ENCODE measurements around the gene CBFA2T3. TPM values are rescaled to one million over a fixed set of nuclear protein-coding genes. Genes with fewer than 3 reads are reported as not detected.

Gene CBFA2T3
- total RNA-seq, 4 donors from 2014 or later: 0.78 to 5.0 (median 2.8) TPM

- no peak overlapping the region for H3K27ac ChIP-seq
- peaks cover 0 to 48% (median 7%) of the 10 kb centered on the region in 4 donors for H3K9me3 ChIP-seq
- H3K4me3 ChIP-seq: no peak overlapping the region
- peaks cover 0 to 10% (median 0%) of the 10 kb centered on the region in 3 donors for H3K36me3 ChIP-seq
- 41 to 72% methylated on average over 13 to 30 of the region's 30 CpGs for WGBS, 2 donors
- H3K4me1 ChIP-seq: peaks cover 0 to 4% (median 0%) of the 10 kb centered on the region in 4 donors
- DNase-seq (ENCODE audit: low spot score in 2 of 2): no peak
- no peak for TF ChIP-seq POLR2A (IDR thresholded peaks at IDR 0.05)
- no peak for TF ChIP-seq CTCF (IDR thresholded peaks at IDR 0.05)
- TF ChIP-seq EP300 (IDR thresholded peaks at IDR 0.05): no peak
- peaks cover 0 to 45% of the 10 kb centered on the region in 2 donors for H3K27me3 ChIP-seq
Observed at GRCh38 chr16:89001117-89002027, 24.4 kb upstream of the CBFA2T3 start.

DNA sequence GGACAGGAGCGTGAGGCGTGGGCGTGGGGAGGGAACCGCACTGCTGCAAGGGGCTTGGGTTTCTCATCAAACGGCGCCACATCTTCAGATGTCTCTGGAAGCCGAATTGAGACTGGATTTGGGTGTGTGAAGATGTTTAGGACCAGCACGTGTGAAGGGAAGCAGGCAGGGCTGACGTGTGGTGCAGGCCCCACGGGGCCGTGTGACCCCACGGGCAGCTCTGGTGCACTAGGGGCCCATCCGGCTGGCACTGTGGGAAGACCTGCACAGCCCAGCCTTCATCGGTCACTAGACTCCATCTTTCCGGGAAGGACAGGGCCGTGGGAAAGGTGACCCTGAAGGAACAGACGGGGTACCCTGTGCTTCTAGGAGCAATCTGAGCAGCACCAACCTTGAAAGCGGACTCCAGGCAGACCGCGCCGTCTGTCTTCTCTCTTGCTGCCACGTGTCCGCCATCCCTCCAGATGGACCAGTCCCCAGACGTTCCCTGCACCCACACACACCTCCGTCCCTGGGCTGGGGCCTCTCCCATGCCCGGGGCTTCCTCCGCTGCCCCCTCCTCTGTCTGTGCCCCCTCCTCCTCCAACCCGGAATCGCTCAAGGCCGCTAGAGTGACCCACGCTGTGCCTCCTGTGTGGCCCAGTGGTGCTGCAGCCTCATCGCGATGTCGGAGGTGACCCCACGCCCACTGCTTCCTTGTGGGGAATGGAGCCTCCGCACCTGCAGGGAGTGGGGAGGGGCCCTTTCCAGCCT, 23.4 kb upstream of the CBFA2T3 start:
- no peak for TF ChIP-seq EP300 (IDR thresholded peaks at IDR 0.05)
- no peak for TF ChIP-seq POLR2A (IDR thresholded peaks at IDR 0.05)
- TF ChIP-seq CTCF (IDR thresholded peaks at IDR 0.05): no peak
- Histone ChIP-seq H3K9me3 (peaks cover 0 to 48% (median 7%) of the 10 kb centered on the region in 4 donors), H3K4me3 (no peak overlapping the region), H3K36me3 (peaks cover 0 to 10% (median 0%) of the 10 kb centered on the region in 3 donors), H3K27ac (no peak overlapping the region), H3K27me3 (peaks cover 0 to 42% of the 10 kb centered on the region in 2 donors), H3K4me1 (peaks cover 0 to 4% (median 0%) of the 10 kb centered on the region in 4 donors)
- WGBS, 2 donors: 82 to 85% methylated on average over 29 to 31 of the region's 36 CpGs
- no peak for DNase-seq (ENCODE audit: low spot score in 2 of 2)

DNA sequence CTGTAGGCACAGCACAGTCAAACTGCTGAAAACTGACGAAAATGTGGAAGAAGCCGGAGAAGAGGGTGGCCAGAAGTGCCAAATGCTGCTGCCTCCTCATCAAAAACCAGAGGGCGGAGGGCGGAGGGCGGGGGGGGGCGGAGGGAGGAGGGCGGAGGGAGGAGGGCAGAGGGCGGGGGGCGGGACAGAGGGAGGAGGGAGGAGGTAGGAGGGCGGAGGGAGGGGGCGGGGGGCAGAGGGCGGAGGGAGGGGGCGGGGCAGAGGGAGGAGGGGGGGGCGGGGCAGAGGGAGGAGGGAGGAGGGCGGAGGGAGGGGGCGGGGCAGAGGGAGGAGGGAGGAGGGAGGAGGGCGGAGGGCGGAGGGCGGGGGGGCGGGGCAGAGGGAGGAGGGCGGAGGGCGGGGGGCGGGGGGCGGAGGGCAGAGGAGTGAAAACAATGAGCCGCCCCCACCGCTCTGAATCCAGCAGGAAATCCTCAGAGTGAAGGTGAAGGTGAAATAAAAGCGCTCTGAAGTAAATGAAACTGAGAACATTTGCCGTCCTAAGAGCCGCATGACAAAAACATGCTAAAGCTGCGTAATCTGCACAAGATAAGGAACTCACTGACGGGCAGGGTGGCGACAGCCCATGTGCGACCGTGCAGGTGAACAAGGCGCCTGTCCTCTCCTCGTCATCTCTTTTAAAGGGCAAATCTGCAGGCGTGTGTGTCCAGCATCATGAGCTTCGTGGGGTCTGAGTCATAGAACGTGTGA, 22.6 kb upstream of the CBFA2T3 start:
- peaks cover 0 to 44% of the 10 kb centered on the region in 2 donors for H3K27me3 ChIP-seq
- H3K4me3 ChIP-seq: no peak overlapping the region
- peaks cover 0 to 48% (median 7%) of the 10 kb centered on the region in 4 donors for H3K9me3 ChIP-seq
- no peak for DNase-seq (ENCODE audit: low spot score in 2 of 2)
- 34 to 39% methylated on average over 24 to 27 of the region's 39 CpGs for WGBS, 2 donors
- H3K36me3 ChIP-seq: peaks cover 0 to 10% (median 0%) of the 10 kb centered on the region in 3 donors
- TF ChIP-seq CTCF (IDR thresholded peaks at IDR 0.05): no peak
- TF ChIP-seq POLR2A (IDR thresholded peaks at IDR 0.05): no peak
- no peak for TF ChIP-seq EP300 (IDR thresholded peaks at IDR 0.05)
- H3K27ac ChIP-seq: no peak overlapping the region
- H3K4me1 ChIP-seq: peaks cover 0 to 4% (median 0%) of the 10 kb centered on the region in 4 donors

- H3K27ac ChIP-seq: no peak overlapping the region
- peaks cover 0 to 5% (median 2%) of the 10 kb centered on the region in 4 donors for H3K4me1 ChIP-seq
- H3K36me3 ChIP-seq: peaks cover 0 to 5% (median 0%) of the 10 kb centered on the region in 3 donors
- H3K4me3 ChIP-seq: no peak overlapping the region
- H3K9me3 ChIP-seq: peaks cover 0 to 39% (median 7%) of the 10 kb centered on the region in 4 donors
- WGBS, 2 donors: 85 to 89% methylated on average over 20 to 24 of the region's 28 CpGs
- no peak for TF ChIP-seq EP300 (IDR thresholded peaks at IDR 0.05)
- no peak for DNase-seq (ENCODE audit: low spot score in 2 of 2)
- H3K27me3 ChIP-seq: peaks cover 0 to 54% of the 10 kb centered on the region in 2 donors
Observed at GRCh38 chr16:88995746-88996535, 18.9 kb upstream of the CBFA2T3 start.

Data from tibial nerve (tissue), 4 donors.